K562 (cell line): Measurements from ENCODE around the gene RSPH6A.

Experiments
- ATF3 ChIP-seq, 2 experiments: fragments of 450-650 bp in 1 of 2; sonication (generic) in 1 of 2; formaldehyde crosslinking in 1 of 2; IDR thresholded peaks in 1 of 2; conservative IDR thresholded peaks in 1 of 2; 2 replicates each; pipeline versions ENCODE4 v1.6.1 to v1.8.1; 2016 to 2023; ENCODE audit warnings: mild to moderate bottlenecking in 2 of 2, moderate library complexity in 2 of 2, inconsistent platforms in 1 of 2, missing genetic modification reagents in 1 of 2
- CTCF ChIP-seq, 3 experiments: IDR thresholded peaks in 2 of 3; conservative IDR thresholded peaks in 1 of 3; 2 replicates each; pipeline ENCODE4 v1.5.1; 2011 to 2012; ENCODE audit warnings: low read length in 3 of 3, mild to moderate bottlenecking in 3 of 3, control low read depth in 2 of 3, improper control_type of control experiment in 1 of 3, inconsistent platforms in 1 of 3, low read depth in 1 of 3, mixed read lengths in 1 of 3, moderate library complexity in 1 of 3; ENCODE audit not compliant: insufficient read depth in 2 of 3
- EP300 ChIP-seq: IDR thresholded peaks from 2 replicates; pipeline ENCODE4 v1.6.1; 2012; ENCODE audit warnings: low read length, improper control_type of control experiment
- EZH2 ChIP-seq: IDR thresholded peaks from 2 replicates; pipeline ENCODE4 v1.6.1; 2012; ENCODE audit warnings: low read depth, mild to moderate bottlenecking, inconsistent platforms, low read length, borderline replicate concordance
- FOXM1 ChIP-seq, 2 experiments: fragments of 450-650 bp in 1 of 2; sonication (generic) in 1 of 2; formaldehyde crosslinking in 1 of 2; IDR thresholded peaks; 2 replicates each; pipeline versions ENCODE4 v1.6.1 to v1.9.0; 2017 to 2022; ENCODE audit warnings: low read depth in 2 of 2, mild to moderate bottlenecking in 2 of 2, missing genetic modification reagents in 1 of 2, moderate library complexity in 1 of 2
- HNRNPH1 ChIP-seq: fragments of 200-400 bp; formaldehyde crosslinking; optimal IDR thresholded peaks from 2 replicates; pipeline ENCODE3; 2017; ENCODE audit warnings: low read depth, mild to moderate bottlenecking, low read length, moderate library complexity
- MTA3 ChIP-seq: fragments of 450-650 bp; formaldehyde crosslinking; IDR thresholded peaks from 2 replicates; pipeline ENCODE4 v1.6.1; 2017; ENCODE audit warnings: mild to moderate bottlenecking, borderline replicate concordance
- NFIC ChIP-seq: fragments of 450-650 bp; IDR thresholded peaks from 2 replicates; pipeline ENCODE4 v1.6.1; 2017; ENCODE audit warnings: mild to moderate bottlenecking, inconsistent platforms
- NUFIP1 ChIP-seq: fragments of 450-650 bp; IDR thresholded peaks from 2 replicates; pipeline ENCODE4 v1.6.1; 2018; ENCODE audit not compliant: partially characterized antibody
- SMARCE1 ChIP-seq: fragments of 450-650 bp; IDR thresholded peaks from 2 replicates; pipeline ENCODE4 v1.7.1; 2016; ENCODE audit warnings: mild to moderate bottlenecking
- STAG1 ChIP-seq: sonication (generic); formaldehyde crosslinking; IDR thresholded peaks from 2 replicates; pipeline ENCODE4 v1.5.0; 2020; ENCODE audit warnings: missing genetic modification reagents, borderline replicate concordance

- TF ChIP-seq ATF3 (IDR thresholded peaks at IDR 0.05), result no peak
- TF ChIP-seq ATF3 (CRISPR knock-in tag; conservative IDR thresholded peaks at IDR 0.05), result no peak
- no peak for TF ChIP-seq NUFIP1
- no peak for TF ChIP-seq EZH2
- no peak for TF ChIP-seq STAG1 (CRISPR knock-in tag)
- no peak for TF ChIP-seq MTA3
- TF ChIP-seq EP300, result no peak
- no peak for TF ChIP-seq SMARCE1
- TF ChIP-seq FOXM1 (IDR thresholded peaks at IDR 0.05; ENCODE audit: low read depth), result no peak
- TF ChIP-seq FOXM1 (CRISPR knock-in tag; IDR thresholded peaks at IDR 0.05; ENCODE audit: low read depth), result no peak
- no peak for TF ChIP-seq HNRNPH1
- TF ChIP-seq NFIC, result no peak
- TF ChIP-seq CTCF (IDR thresholded peaks at IDR 0.05 in 2 of 3, conservative IDR thresholded peaks at IDR 0.05 in 1 of 3; ENCODE audit: insufficient read depth in 2 of 3, low read depth in 1 of 3, low read length in 3 of 3), result no peak
Observed at GRCh38 chr19:45815481-45816216, 541 bp upstream of the RSPH6A start.
